Endothelial cell (in vitro differentiated cells): ENCODE results near the gene CYTH4. TPM values are rescaled to one million over a fixed set of nuclear protein-coding genes. Genes with fewer than 3 reads are reported as not detected.

Experiments
- DNase-seq: peaks from one replicate; pipeline ENCODE4 v3.0.0; 2021; ENCODE audit warnings: low spot score
- H3K27ac Mint-ChIP-seq: one replicate; pipeline ENCODE4 v1.8.0; 2021; ENCODE audit warnings: mixed read lengths, inconsistent platforms; ENCODE audit not compliant: unreplicated experiment
- H3K27me3 Mint-ChIP-seq: one replicate; pipeline ENCODE4 v1.8.0; 2021; ENCODE audit warnings: mild to moderate bottlenecking, moderate library complexity, mixed read lengths, inconsistent platforms; ENCODE audit not compliant: unreplicated experiment
- H3K36me3 Mint-ChIP-seq: one replicate; pipeline ENCODE4 v1.8.0; 2021; ENCODE audit warnings: mild to moderate bottlenecking, low read depth, mixed read lengths, inconsistent platforms; ENCODE audit not compliant: unreplicated experiment
- H3K4me1 Mint-ChIP-seq: one replicate; pipeline ENCODE4 v1.8.0; 2021; ENCODE audit warnings: mild to moderate bottlenecking, mixed read lengths, inconsistent platforms; ENCODE audit not compliant: unreplicated experiment
- H3K4me3 Mint-ChIP-seq: one replicate; pipeline ENCODE4 v1.8.0; 2021; ENCODE audit warnings: mild to moderate bottlenecking, mixed read lengths, inconsistent platforms; ENCODE audit not compliant: unreplicated experiment
- H3K9me3 Mint-ChIP-seq: one replicate; pipeline ENCODE4 v1.8.0; 2021; ENCODE audit warnings: mixed read lengths, inconsistent platforms; ENCODE audit not compliant: unreplicated experiment
- total RNA-seq: library from RNA; stranded (reverse); fragmentation: NEBNext Ultra II Directional; extraction: Animal tissue kit (Norgen Biotek cat#: 25700); gene quantifications from one replicate; pipeline ENCODE4 v1.2.1, GENCODE V29; 2021; ENCODE audit not compliant: unreplicated experiment
- TF ChIP-seq, protein P1 (sequence below): fragments of 200-600 bp; sonication (generic); IDR thresholded peaks from one replicate; pipeline ENCODE4 v1.5.0; 2021; ENCODE audit warnings: antibody characterized with exemption; ENCODE audit not compliant: unreplicated experiment

The CYTH4 gene
- total RNA-seq, 1 donor from 2014 or later, result 0.33 TPM

DNA sequence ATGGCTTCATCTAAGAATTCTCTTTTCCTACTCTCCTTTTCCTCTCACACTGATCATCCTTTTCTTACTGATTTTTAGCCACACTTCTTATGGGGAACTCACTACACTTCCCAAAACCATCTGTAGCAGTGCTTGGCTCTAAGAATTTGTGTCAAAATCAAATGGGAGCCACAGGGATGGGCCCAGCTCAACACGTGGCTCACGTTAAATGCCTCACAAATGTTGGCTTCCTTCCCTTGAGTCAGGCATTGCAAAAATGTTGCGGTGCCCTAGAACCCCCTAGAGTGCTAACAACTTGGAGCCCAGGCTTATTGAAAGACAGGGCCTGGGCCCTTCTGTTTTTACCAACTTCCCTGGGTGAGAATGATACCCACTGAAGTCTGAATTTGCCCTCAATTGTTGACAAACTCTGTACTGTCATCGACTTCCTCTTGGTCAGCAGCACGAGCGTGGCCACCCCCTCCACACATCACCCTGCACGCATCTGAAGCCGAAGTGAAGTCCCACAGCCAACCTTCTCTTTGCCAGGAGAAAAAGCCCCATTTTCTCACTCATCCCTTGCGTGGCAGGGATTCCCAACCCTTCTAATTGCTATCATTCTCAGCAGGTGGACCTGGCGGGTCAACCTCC lies 75.3 kb downstream of the CYTH4 start:
- no peaks in the 10 kb centered on the region for H3K9me3 Mint-ChIP-seq
- H3K4me1 Mint-ChIP-seq, result peaks cover 22% of the 10 kb centered on the region
- DNase-seq, result no peak
- H3K27me3 Mint-ChIP-seq, result peaks cover 6% of the 10 kb centered on the region
- H3K27ac Mint-ChIP-seq, result no peak overlapping the region
- TF ChIP-seq, protein P1, sequence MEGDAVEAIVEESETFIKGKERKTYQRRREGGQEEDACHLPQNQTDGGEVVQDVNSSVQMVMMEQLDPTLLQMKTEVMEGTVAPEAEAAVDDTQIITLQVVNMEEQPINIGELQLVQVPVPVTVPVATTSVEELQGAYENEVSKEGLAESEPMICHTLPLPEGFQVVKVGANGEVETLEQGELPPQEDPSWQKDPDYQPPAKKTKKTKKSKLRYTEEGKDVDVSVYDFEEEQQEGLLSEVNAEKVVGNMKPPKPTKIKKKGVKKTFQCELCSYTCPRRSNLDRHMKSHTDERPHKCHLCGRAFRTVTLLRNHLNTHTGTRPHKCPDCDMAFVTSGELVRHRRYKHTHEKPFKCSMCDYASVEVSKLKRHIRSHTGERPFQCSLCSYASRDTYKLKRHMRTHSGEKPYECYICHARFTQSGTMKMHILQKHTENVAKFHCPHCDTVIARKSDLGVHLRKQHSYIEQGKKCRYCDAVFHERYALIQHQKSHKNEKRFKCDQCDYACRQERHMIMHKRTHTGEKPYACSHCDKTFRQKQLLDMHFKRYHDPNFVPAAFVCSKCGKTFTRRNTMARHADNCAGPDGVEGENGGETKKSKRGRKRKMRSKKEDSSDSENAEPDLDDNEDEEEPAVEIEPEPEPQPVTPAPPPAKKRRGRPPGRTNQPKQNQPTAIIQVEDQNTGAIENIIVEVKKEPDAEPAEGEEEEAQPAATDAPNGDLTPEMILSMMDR, result no peak
- no peaks in the 10 kb centered on the region for H3K36me3 Mint-ChIP-seq
- H3K4me3 Mint-ChIP-seq, result no peak overlapping the region

DNA sequence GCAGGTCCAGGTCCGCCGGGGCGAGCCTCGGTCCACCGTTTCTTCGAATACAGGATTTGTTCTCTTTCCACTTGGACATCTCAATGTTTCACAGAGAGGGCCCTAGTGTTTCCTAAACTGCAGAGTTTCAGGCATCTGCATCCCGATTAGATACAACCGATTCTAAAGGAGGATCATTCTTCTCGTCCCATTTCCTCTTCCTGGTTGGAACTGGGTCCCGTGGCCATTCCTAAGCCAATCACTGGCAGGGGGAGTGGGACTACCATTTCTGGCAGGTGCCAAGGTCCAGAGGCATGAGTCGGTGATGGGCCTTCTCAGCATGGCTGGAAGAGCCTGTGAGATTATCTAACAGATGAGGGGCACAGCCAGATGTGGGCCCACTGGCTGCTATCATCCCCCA lies 76.1 kb downstream of the CYTH4 start:
- H3K36me3 Mint-ChIP-seq, result no peaks in the 10 kb centered on the region
- H3K9me3 Mint-ChIP-seq, result no peaks in the 10 kb centered on the region
- peaks cover 22% of the 10 kb centered on the region for H3K4me1 Mint-ChIP-seq
- H3K4me3 Mint-ChIP-seq, result no peak overlapping the region
- no peak overlapping the region for H3K27ac Mint-ChIP-seq
- H3K27me3 Mint-ChIP-seq, result peaks cover 3% of the 10 kb centered on the region
- TF ChIP-seq, protein P1, result no peak
- DNase-seq, result no peak

DNA sequence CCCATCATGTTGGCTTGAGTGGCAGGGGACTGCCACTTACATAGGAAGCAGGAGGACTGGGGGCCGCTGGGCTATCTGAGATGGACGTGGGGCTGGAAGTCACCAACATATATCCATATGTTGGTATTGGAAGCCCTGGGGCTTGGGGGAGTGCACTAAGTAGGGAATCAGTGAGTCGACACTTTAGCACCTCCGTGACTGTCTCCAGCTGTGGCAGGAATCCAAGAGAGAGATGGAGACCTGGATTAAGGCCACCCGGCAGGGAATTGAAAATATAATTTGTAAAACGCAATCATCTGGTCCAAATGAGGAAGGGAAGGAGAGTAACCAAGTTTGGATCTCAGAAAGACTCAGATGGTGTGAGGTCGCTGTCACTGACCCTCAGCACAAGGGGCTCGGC lies 76.6 kb downstream of the CYTH4 start:
- Mint-ChIP-seq H3K9me3 (no peaks in the 10 kb centered on the region), H3K36me3 (no peaks in the 10 kb centered on the region), H3K4me3 (no peak overlapping the region), H3K27me3 (peaks cover 3% of the 10 kb centered on the region), H3K4me1 (peaks cover 26% of the 10 kb centered on the region), H3K27ac (no peak overlapping the region)
- DNase-seq, result no peak
- TF ChIP-seq, protein P1, result no peak

DNA sequence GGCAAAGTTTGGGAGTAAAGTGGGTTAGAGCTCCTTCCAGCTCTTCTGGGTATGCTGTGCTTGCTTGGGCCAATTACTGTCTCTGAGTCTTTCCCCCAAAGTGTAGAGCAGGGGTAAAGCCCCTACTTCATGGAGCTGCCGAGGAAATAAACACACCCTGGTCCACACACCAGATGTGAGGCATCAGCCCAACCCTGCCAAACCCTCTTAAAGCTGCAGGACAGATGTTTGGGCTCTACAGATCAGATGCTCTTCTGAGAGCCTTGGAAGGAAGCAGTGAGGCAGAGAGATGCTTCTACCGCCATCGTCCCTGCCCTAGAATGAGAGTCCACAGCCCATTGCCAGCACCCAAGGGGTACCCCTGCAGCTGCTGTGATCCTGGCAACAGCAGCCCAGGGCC lies 80.3 kb downstream of the CYTH4 start:
- no peak for DNase-seq
- Mint-ChIP-seq H3K27ac (no peak overlapping the region), H3K36me3 (no peaks in the 10 kb centered on the region), H3K9me3 (no peaks in the 10 kb centered on the region), H3K27me3 (peaks cover 4% of the 10 kb centered on the region), H3K4me1 (peaks cover 31% of the 10 kb centered on the region), H3K4me3 (no peak overlapping the region)
- TF ChIP-seq, protein P1, result no peak

DNA sequence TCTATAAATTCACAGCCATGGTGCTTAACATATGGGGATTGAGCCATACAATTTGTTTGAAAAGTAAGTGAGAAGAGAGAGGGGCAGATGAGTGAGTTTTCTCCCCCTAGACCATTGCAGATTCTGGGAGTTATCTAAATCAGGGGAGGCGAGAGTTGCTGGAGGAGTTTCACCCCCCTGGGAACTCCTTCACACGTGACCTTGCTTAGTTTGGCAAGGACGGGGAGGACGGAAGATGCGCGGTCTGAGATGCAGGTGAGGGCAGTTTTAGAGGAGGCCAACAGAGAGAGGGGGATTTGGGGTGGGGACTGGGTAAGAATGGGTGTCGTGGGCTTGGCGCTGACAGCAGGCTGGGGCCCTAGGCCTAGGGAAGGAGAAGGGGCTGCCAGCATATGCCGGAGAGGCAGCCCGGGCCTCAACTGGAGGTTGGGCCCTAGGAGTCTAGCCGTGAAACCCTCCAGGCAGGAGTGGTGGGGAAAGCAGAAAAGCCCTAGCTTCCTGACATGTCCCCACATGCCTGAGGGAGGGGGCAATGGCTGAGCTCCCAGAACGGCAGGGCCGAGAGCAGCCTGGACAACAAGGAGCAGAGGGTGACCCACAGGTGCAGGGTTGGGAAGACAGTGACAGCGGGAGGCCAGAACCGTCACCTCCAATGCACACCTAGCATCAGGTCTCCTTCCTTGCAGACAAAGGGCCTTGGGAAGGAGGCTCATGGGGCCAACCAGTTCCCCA lies 81.1 kb downstream of the CYTH4 start:
- Mint-ChIP-seq H3K27ac (no peak overlapping the region), H3K36me3 (no peaks in the 10 kb centered on the region), H3K4me3 (no peak overlapping the region), H3K4me1 (peaks cover 34% of the 10 kb centered on the region), H3K27me3 (peaks cover 5% of the 10 kb centered on the region), H3K9me3 (no peaks in the 10 kb centered on the region)
- TF ChIP-seq, protein P1, result no peak
- no peak for DNase-seq
